ENCODE measurements around the gene NEMP1. TPM values are rescaled to one million over a fixed set of nuclear protein-coding genes. Genes with fewer than 3 reads are reported as not detected.
"Not testable (repeated sequence)": the region's sequence is repeated elsewhere in the genome, so short reads cannot be mapped to it uniquely, and the experiment has no call there.

NEMP1 gene
- 4.3 TPM for polyA plus RNA-seq

DNA sequence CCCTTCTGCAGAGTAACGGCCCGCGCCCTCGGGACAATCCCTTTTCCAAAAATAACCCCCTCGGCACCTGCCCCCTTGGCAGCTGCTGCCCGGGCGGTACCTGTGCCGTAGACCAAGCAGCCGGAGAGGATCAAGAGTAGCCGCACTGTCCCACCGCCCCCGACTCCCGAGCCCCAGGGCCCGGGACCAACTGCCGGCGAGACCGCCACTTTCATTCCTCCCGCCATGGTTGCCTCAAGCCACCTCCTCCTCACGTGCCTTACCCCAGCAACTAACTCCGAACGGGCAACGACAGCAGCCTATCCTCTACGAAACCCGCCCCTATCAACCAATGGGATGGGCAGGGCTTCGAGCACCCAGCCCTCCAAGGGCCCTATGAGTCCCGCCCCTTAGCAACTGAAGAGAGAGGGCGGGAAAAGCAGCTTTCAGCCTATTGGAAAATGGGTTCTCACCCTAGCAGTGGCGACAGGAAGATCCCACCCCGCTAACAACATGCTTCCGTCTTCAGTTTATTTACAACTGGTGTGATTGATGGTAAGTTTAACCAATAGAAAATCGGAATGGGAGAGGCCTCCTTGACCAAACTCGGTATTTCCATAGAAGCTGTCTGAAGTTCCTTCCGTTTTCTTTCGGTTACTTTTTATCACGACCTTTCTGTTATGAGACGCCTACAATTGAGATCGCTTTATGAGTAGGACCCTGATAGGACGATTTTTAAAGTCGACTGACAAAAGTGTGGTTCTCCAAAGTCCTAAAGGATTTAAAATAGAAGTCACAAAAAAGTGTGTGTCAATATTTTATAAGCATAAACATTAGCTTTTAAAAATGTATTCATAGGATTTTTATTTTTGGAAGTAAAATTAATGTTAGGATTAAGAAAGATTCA lies at the start of gene NEMP1:
TSS of gene NEMP1 (minus strand) at position 273 of the 886 bp plus-strand sequence. CDS start at position 227, 46 bp downstream.
- no peaks in the 10 kb centered on the region for H3K36me3 Mint-ChIP-seq
- no peaks in the 10 kb centered on the region for H3K9me3 Mint-ChIP-seq
- H3K4me3 Mint-ChIP-seq = peak within 1 kb of the TSS; percentile 89 to 98 (median 96)
- no peaks in the 10 kb centered on the region for H3K27me3 Mint-ChIP-seq
- H3K27ac Mint-ChIP-seq = peak within 1 kb of the TSS; percentile 84 to 97 (median 97)
- peaks cover 0 to 16% (median 5%) of the 10 kb centered on the region in 3 donors for H3K4me1 Mint-ChIP-seq

DNA sequence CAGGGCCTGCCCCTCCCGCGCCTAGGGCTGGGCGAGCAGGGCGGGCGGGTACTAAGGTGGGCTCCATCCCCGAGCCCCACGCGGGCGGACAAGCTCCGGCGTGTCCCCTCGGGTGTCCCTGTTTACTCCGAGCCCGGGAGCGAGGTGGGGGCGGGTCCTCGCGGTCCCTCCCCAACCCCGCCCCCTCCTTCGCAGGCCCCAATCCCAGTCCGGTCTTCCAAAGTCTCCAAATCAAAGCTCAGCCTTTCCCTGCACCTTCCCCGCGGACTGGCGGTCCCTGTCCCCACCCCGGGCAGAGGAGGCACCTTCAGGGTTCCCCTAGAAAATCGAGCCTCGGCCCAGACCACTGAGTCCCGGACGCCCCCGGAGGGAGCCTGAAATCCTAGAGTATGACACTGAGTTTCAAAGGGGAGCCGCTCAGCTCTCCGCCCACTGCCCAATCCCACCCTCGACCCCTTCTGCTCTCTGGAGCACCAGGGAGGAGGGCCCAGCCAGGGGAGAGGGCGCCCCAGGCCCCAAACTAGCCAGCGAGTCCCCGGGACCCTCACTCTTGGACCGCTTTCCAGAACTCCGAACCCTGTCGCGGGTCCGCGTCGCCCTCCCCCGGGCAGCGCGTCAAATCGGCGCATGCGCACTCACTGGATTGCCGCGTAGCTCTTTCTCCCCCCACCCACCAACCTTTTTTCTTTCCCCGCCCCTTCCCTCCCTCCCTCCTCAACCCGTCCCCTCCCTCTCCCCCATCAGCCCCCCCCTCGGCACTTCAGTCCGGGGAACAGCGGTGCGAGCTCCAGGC lies 49.3 kb upstream of the NEMP1 start, which contains the start of gene LRP1:
TSS of gene LRP1 (plus strand) at position 758 of the 793 bp plus-strand sequence. CDS start 482 bp downstream, outside the sequence.
- Mint-ChIP-seq H3K9me3 (peaks cover 0 to 1% (median 0%) of the 10 kb centered on the region in 3 donors), H3K36me3 (no peaks in the 10 kb centered on the region), H3K27ac (peak within 1 kb of the TSS in 2 of 3 donors; percentile 32 to 54), H3K27me3 (peaks cover 8% of the 10 kb centered on the region), H3K4me1 (peaks cover 10 to 12% (median 11%) of the 10 kb centered on the region in 3 donors), H3K4me3 (peak within 1 kb of the TSS; percentile 86 to 96 (median 94))

DNA sequence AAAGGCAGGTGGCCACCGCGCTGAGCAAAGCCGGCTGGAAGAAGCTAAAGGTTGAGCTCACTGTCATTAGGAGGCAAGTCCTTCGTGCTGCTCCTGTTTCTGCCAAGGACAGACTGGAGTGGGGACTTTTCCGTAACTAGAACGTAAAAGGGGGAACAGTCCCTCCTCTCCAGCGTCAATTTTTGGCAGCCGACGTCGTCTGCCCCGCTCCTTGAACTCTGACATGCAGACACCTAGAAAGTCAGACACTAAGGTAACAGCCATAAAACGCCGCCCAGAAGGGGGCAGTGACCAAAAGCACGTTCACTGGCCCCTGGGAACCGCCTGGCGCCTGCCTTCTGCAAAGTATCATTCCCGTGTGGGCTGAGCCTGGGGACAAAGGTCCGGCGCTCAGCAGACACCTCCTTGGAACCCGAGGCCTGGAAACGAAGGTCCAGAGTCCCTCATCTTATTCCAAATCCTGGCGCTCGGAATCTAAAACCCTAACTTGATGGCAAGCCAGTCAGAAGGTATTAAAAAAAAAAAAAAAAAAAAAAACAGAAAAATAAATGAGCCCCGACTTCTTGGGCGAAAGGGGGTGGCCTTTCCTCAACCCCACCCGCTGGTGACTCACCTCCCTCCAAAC lies 48.6 kb upstream of the NEMP1 start:
- peaks cover 10 to 12% (median 11%) of the 10 kb centered on the region in 3 donors for H3K4me1 Mint-ChIP-seq
- H3K27me3 Mint-ChIP-seq = peaks cover 8% of the 10 kb centered on the region

GRCh38 chr12:57126561-57126960 lies 48.0 kb upstream of the NEMP1 start:
- Mint-ChIP-seq H3K36me3 (no peaks in the 10 kb centered on the region), H3K27me3 (peaks cover 8% of the 10 kb centered on the region), H3K9me3 (peaks cover 0 to 1% (median 0%) of the 10 kb centered on the region in 3 donors), H3K4me3 (peak overlapping the region in 3 of 4 donors; percentile 51 to 95 (median 94)), H3K4me1 (peaks cover 10 to 12% (median 11%) of the 10 kb centered on the region in 3 donors), H3K27ac (peak overlapping the region in 2 of 3 donors; percentile 54 to 55)

More for the DNA sequence above, 48.6 kb upstream of the NEMP1 start:
- H3K27ac Mint-ChIP-seq = peak overlapping the region in 2 of 3 donors; percentile 54 to 55
- peak overlapping the region; percentile 86 to 95 (median 94) for H3K4me3 Mint-ChIP-seq
- peaks cover 0 to 1% (median 0%) of the 10 kb centered on the region in 3 donors for H3K9me3 Mint-ChIP-seq
- H3K36me3 Mint-ChIP-seq = no peaks in the 10 kb centered on the region

- Mint-ChIP-seq H3K4me1 (peaks cover 10 to 12% (median 11%) of the 10 kb centered on the region in 3 donors), H3K36me3 (no peaks in the 10 kb centered on the region), H3K4me3 (peak overlapping the region in 1 of 4 donors; percentile 34)
These were observed 47.5 kb upstream of the NEMP1 start for GRCh38 chr12:57126061-57126460.

DNA sequence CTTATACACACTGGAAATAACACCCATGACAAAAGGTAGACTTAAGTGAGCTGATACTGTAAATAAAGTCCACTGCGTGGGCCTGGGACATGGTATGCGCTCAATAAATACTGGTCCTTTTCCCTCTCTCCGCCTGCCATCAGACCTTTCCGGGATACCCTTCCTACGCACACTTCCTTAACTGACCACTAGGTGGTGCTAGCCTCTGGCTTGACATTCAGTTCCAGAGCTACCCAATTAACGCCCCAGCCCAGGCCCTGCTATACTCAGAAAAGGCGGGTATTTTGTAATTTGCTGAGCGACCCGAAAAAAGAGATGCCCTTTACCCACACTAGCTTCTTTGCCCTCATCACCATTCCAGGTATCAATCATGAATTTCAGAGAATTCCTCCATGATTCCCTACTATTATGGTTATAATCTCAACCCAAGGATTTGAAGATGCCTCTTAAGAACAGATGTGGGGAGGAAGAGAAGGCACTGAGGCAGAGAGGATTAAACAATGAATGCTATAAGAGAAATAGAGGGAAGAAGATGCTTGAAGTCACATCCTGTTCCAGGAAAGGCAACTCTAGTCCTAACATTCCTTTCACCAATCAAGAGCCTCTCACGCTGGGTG lies 45.8 kb upstream of the NEMP1 start:
- Mint-ChIP-seq H3K4me1 (peaks cover 8 to 15% (median 13%) of the 10 kb centered on the region in 3 donors), H3K4me3 (peak overlapping the region in 1 of 4 donors; percentile 8), H3K9me3 (peaks cover 0 to 1% (median 0%) of the 10 kb centered on the region in 3 donors), H3K27ac (no peak overlapping the region), H3K27me3 (peaks cover 5% of the 10 kb centered on the region), H3K36me3 (no peaks in the 10 kb centered on the region)

More at GRCh38 chr12:57126061-57126460, 47.5 kb upstream of the NEMP1 start:
- Mint-ChIP-seq H3K9me3 (peaks cover 0 to 1% (median 0%) of the 10 kb centered on the region in 3 donors), H3K27ac (no peak overlapping the region), H3K27me3 (peaks cover 8% of the 10 kb centered on the region)

- no peak overlapping the region for H3K27ac Mint-ChIP-seq
- peaks cover 0 to 1% (median 0%) of the 10 kb centered on the region in 3 donors for H3K9me3 Mint-ChIP-seq
- H3K4me1 Mint-ChIP-seq = peaks cover 12 to 20% (median 19%) of the 10 kb centered on the region in 3 donors
- H3K27me3 Mint-ChIP-seq = peaks cover 5% of the 10 kb centered on the region
- H3K4me3 Mint-ChIP-seq = no peak overlapping the region
- H3K36me3 Mint-ChIP-seq = no peaks in the 10 kb centered on the region
These were observed 45.2 kb upstream of the NEMP1 start for GRCh38 chr12:57123813-57124212.

DNA sequence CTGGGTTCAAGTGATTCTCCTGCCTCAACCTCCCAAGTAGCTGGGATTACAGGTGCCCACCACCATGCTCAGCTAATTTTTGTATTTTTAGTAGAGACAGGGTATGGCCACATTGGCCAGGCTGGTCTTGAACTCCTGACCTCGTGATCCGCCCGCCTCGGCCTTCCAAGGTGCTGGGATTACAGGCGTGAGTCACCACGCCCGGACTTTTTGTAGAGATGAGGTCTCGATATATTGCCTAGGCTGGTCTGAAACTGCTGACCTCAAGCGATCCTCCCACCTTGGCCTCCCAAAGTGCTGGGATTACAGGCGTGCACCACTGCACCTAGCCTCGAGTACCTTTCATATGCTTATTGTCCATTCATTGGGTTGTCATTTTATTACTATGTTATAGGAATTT lies 42.1 kb upstream of the NEMP1 start:
- H3K4me3 Mint-ChIP-seq, H3K36me3 Mint-ChIP-seq, H3K27ac Mint-ChIP-seq, H3K27me3 Mint-ChIP-seq, H3K9me3 Mint-ChIP-seq: not testable (repeated sequence)
- H3K4me1 Mint-ChIP-seq = peaks cover 13 to 19% (median 15%) of the 10 kb centered on the region in 3 donors

- peak overlapping the region; percentile 34 to 65 (median 64) for H3K27ac Mint-ChIP-seq
- H3K27me3 Mint-ChIP-seq = no peaks in the 10 kb centered on the region
- peak overlapping the region in 2 of 4 donors; percentile 19 to 29 for H3K4me3 Mint-ChIP-seq
- H3K4me1 Mint-ChIP-seq = peaks cover 13 to 18% (median 15%) of the 10 kb centered on the region in 3 donors
- no peaks in the 10 kb centered on the region for H3K36me3 Mint-ChIP-seq
- H3K9me3 Mint-ChIP-seq = peaks cover 0 to 1% (median 0%) of the 10 kb centered on the region in 3 donors
These were observed 40.9 kb upstream of the NEMP1 start for GRCh38 chr12:57119294-57120085.

- H3K9me3 Mint-ChIP-seq = peaks cover 0 to 1% (median 0%) of the 10 kb centered on the region in 3 donors
- H3K27me3 Mint-ChIP-seq = no peaks in the 10 kb centered on the region
- H3K36me3 Mint-ChIP-seq = no peaks in the 10 kb centered on the region
- peak overlapping the region; percentile 34 to 65 (median 64) for H3K27ac Mint-ChIP-seq
- H3K4me3 Mint-ChIP-seq = peak overlapping the region in 2 of 4 donors; percentile 19 to 29
- peaks cover 10 to 14% (median 11%) of the 10 kb centered on the region in 3 donors for H3K4me1 Mint-ChIP-seq
These were observed 40.2 kb upstream of the NEMP1 start for GRCh38 chr12:57118711-57119271.

DNA sequence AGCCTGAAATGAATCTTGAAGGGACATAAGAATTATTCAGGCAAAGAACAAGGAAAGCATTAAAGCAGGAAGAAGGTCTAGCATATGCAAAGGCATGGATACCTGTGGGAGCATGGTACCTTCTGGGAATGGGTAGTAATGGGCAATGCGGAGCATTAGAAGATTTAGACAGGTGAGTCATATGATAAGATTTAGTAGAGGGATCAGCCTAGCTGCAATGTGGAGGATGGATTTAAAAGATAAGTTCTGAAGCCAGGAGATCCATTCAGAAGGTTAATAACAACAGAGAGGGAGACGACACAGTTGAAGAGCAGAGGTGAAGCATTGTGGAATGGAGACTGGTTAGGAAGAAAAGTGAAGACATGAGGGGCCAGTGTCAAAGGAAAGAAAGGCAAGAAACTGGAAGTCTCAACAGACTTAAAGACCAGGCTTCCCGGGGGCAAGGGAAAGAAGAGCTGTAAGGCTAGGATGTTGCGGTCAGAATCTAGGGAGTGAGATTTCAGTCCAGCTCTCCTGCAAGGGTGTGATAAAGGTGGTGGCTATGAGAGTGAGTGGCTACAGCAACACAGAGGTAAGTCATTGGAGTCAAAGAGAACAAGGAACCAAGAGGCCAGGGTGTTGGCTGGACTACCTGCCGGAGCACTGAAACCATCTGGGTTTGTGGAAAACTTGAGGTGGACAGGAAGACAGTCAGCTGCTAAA lies 38.1 kb upstream of the NEMP1 start:
- no peaks in the 10 kb centered on the region for H3K27me3 Mint-ChIP-seq
- H3K4me3 Mint-ChIP-seq = peak overlapping the region in 1 of 4 donors; percentile 16
- peaks cover 13 to 19% (median 18%) of the 10 kb centered on the region in 3 donors for H3K4me1 Mint-ChIP-seq
- H3K9me3 Mint-ChIP-seq = no peaks in the 10 kb centered on the region
- no peak overlapping the region for H3K27ac Mint-ChIP-seq
- H3K36me3 Mint-ChIP-seq = no peaks in the 10 kb centered on the region

DNA sequence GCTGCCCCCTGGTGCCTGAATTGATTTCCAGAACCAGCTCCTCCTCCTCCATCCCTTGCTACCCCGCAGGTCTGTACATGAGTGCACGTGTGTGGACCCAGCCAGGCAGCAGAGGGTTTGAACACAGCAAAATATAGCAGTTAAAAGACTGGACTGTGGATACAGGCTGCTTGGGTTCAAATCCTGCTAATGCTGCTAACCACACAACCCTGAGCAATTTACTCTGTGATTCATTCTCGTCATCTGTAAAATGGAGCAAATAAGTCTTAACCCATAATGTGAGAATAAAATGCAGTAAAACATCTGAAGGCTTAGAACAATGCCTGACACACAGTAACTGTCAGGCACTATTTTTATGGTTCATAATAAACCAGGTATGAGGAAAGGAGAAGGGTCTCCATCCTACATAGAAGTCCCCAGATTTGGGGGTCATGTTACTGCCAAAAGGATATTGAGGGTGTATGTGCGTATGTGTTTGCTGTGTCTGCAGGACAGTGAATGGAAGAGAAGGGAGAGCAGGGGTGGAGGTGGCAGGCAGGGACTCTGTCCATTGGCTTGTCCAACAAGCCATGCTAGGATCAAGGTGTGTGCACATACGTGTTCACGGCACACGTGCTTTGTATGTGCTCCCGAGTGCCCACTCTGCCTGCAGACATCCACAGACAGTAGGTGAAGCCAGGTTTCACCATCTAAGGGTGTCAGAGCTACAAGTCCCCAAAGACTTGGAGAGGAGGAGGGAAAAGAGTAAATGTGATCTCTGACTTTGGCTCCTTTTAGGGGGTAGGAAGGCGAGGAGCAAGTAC lies 34.1 kb upstream of the NEMP1 start:
- Mint-ChIP-seq H3K9me3 (no peaks in the 10 kb centered on the region), H3K27ac (peak overlapping the region in 2 of 3 donors; percentile 93 to 99), H3K36me3 (peaks cover 2% of the 10 kb centered on the region), H3K4me1 (peaks cover 16 to 23% (median 19%) of the 10 kb centered on the region in 3 donors), H3K4me3 (peak overlapping the region; percentile 91 to 100 (median 98)), H3K27me3 (no peaks in the 10 kb centered on the region)

Data from IgD-negative memory B cell (primary cell).